Esophagus muscularis mucosa (tissue), 4 donors: ENCODE measurements around the gene NEDD8. TPM values are rescaled to one million over a fixed set of nuclear protein-coding genes. Genes with fewer than 3 reads are reported as not detected.

Experiments used
- DNase-seq: peaks from one replicate; pipeline ENCODE4 v3.0.0-alpha.2; 2017; ENCODE audit errors: extremely low spot score
- H3K27ac ChIP-seq, 4 donors: fragments of 200-600 bp; sonication (generic); replicated peaks in 1 of 4; 1 replicate in 3 of 4; 2 replicates in 1 of 4; pipeline ENCODE4 v1.5.1; 2016 to 2019; ENCODE audit warnings: mild to moderate bottlenecking in 1 of 4
- H3K27me3 ChIP-seq, 4 donors: fragments of 200-600 bp; sonication (generic); one replicate each; pipeline versions ENCODE4 v1.5.1 to v1.6.0; 2016 to 2019
- H3K36me3 ChIP-seq, 4 donors: fragments of 200-600 bp; sonication (generic); one replicate each; pipeline ENCODE4 v1.5.1; 2016 to 2019
- H3K4me1 ChIP-seq, 4 donors: fragments of 200-600 bp; sonication (generic); one replicate each; pipeline ENCODE4 v1.5.1; 2016 to 2019
- H3K4me3 ChIP-seq, 4 donors: fragments of 200-600 bp; sonication (generic); 1 replicate in 2 of 4; 2 replicates in 2 of 4; pipeline ENCODE4 v1.5.1; 2016 to 2019; ENCODE audit warnings: mild to moderate bottlenecking in 4 of 4, moderate library complexity in 1 of 4
- H3K9me3 ChIP-seq, 4 donors: fragments of 200-600 bp; sonication (generic); 1 replicate in 3 of 4; 2 replicates in 1 of 4; pipeline ENCODE4 v1.5.1; 2016 to 2019
- EP300 ChIP-seq: sonication (generic); formaldehyde crosslinking; IDR thresholded peaks from one replicate; pipeline ENCODE4 v1.6.1; 2017; ENCODE audit warnings: antibody characterized with exemption
- POLR2A ChIP-seq: fragments of 450-650 bp; IDR thresholded peaks from one replicate; pipeline ENCODE4 v1.6.1; 2017; ENCODE audit warnings: antibody characterized with exemption, moderate library complexity, mild to moderate bottlenecking, low read depth
- POLR2AphosphoS5 ChIP-seq, 2 donors: sonication (generic); formaldehyde crosslinking; IDR thresholded peaks; one replicate each; pipeline ENCODE4 v1.6.1; 2017; ENCODE audit warnings: antibody characterized with exemption in 2 of 2
- WGBS: methylation state at CpG from one replicate; pipeline ENCODE4 v1.1.5; 2018; 5-methylcytosine and 5-hydroxymethylcytosine counted together
- intact Hi-C: fragments of 100-400 bp; cut with DNase I; formaldehyde crosslinking; loops from one replicate; pipeline ENCODE4 v1.15.1; 2023
- total RNA-seq, 4 donors: library from RNA; depleted of rRNA; stranded (reverse); fragments of >200 nt; gene quantifications; one replicate each; pipeline versions ENCODE4 v1.1.0 to v1.2.1, GENCODE V29; 2016
- TF ChIP-seq, protein P1 (sequence below), 3 experiments: fragments of 200-600 bp in 2 of 3; fragments of 450-650 bp in 1 of 3; sonication (generic) in 2 of 3; IDR thresholded peaks; one replicate each; pipeline ENCODE4 v1.5.1; 2017 to 2019; ENCODE audit warnings: antibody characterized with exemption in 3 of 3, mild to moderate bottlenecking in 2 of 3, moderate library complexity in 1 of 3

The NEDD8 gene
- total RNA-seq, 4 donors from 2014 or later: 117 to 152 (median 131) TPM

DNA sequence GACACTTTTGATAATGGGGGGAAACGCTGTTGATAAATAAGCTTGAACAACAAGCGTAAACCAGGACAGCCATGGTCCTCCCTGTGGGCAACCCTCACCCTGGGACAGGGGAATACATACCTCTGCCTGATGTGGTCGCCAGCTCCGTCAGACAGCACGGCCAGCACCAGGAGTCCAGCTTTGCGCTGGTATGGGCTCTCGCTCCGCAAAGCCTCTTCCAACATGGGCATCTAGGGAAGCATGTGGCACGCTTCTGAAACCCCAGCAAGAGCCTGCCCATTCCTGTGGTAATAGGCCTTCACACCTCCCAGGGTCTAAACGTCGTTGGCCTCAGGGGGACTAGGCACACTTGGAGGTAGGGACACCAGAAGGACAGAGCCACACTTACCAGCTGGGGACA is 46.4 kb downstream of the NEDD8 start:
- DNase-seq: no peak
- no peaks in the 10 kb centered on the region for H3K9me3 ChIP-seq
- intact Hi-C loops: no loop called here
- TF ChIP-seq, protein P1, sequence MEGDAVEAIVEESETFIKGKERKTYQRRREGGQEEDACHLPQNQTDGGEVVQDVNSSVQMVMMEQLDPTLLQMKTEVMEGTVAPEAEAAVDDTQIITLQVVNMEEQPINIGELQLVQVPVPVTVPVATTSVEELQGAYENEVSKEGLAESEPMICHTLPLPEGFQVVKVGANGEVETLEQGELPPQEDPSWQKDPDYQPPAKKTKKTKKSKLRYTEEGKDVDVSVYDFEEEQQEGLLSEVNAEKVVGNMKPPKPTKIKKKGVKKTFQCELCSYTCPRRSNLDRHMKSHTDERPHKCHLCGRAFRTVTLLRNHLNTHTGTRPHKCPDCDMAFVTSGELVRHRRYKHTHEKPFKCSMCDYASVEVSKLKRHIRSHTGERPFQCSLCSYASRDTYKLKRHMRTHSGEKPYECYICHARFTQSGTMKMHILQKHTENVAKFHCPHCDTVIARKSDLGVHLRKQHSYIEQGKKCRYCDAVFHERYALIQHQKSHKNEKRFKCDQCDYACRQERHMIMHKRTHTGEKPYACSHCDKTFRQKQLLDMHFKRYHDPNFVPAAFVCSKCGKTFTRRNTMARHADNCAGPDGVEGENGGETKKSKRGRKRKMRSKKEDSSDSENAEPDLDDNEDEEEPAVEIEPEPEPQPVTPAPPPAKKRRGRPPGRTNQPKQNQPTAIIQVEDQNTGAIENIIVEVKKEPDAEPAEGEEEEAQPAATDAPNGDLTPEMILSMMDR (IDR thresholded peaks at IDR 0.05): no peak
- no peak for TF ChIP-seq EP300
- no peak for TF ChIP-seq POLR2AphosphoS5 (IDR thresholded peaks at IDR 0.05)
- TF ChIP-seq POLR2A: no peak
- H3K27ac ChIP-seq: no peak overlapping the region
- H3K27me3 ChIP-seq: no peaks in the 10 kb centered on the region
- no peak overlapping the region for H3K4me3 ChIP-seq
- WGBS: 89% methylated on average over 8 of the region's 11 CpGs
- H3K4me1 ChIP-seq: peaks cover 17 to 29% (median 26%) of the 10 kb centered on the region in 4 donors
- peaks cover 50 to 77% (median 71%) of the 10 kb centered on the region in 4 donors for H3K36me3 ChIP-seq

DNA sequence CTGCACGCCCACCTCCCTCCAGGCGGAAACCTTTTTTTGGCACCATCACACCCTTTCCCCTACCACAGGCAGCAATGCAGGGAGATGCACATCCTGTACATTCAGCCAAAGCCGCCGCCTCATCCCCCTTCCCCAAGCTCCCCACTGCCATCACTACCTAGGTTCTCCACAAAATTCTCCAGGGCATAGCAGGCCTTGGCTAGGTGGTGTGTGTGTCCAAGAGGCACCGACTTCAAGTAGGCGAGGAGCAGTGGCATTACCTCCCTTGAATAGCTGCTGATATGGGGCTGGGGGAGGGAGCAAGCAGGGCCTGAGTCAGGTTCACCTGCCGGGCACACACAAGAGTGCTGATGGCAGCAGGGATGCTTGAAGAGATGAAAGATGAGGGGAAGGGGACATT is 47.1 kb downstream of the NEDD8 start:
- Histone ChIP-seq H3K27ac (no peak overlapping the region), H3K9me3 (no peaks in the 10 kb centered on the region), H3K36me3 (peaks cover 45 to 78% (median 72%) of the 10 kb centered on the region in 4 donors), H3K4me1 (peaks cover 22 to 36% (median 34%) of the 10 kb centered on the region in 4 donors), H3K4me3 (no peak overlapping the region), H3K27me3 (no peaks in the 10 kb centered on the region)
- 98% methylated on average over 7 of the region's 7 CpGs for WGBS
- intact Hi-C loops: no loop called here
- TF ChIP-seq, protein P1 (IDR thresholded peaks at IDR 0.05): no peak
- TF ChIP-seq POLR2AphosphoS5 (IDR thresholded peaks at IDR 0.05) (no peak), POLR2A (no peak), EP300 (no peak)
- DNase-seq: no peak

DNA sequence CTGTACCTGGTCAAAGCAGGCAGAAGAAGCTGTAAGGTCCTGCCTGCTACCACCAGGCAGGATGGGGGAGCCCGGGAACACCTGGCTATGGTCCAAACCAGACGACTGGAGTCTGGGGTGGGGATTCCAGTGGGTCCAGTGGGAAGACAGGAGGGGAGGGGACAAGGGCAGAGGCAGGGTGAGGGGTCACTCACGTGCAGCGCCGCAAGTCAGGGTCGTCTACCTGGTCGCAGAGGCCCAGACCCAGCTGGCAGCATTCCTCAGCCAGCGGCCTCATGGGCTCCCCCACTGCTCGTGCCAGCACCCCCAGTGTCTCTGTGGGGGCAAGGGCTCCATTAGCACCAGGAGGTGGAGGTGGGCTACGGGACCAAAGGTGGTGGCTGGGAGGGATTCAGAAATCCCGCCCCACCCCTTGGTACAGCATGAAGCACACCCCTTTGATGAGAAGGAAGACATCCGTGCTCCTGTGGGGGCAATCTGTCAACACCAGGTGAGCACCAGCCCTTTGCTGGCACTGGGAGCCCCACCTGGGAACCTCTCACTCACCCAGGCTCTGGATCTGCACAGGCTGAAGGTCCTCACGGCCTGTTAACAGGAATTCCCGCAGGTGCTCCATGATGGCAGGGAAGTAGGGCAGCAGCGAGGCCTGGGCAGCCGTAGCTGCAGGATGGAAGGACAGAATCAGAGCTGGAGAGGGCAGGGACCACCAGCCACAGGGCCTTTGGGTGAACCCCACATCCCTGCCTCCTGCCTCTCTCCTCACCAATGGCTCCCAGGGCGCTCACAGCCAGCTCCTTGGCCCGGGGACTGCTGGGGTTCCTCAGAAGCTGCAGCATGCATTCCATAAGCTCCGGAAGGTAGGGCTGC is 47.8 kb downstream of the NEDD8 start:
- peaks cover 49 to 78% (median 75%) of the 10 kb centered on the region in 4 donors for H3K36me3 ChIP-seq
- intact Hi-C loops: no loop called here
- TF ChIP-seq, protein P1 (IDR thresholded peaks at IDR 0.05): no peak
- no peak for TF ChIP-seq POLR2AphosphoS5 (IDR thresholded peaks at IDR 0.05)
- no peak overlapping the region for H3K27ac ChIP-seq
- no peak for DNase-seq
- H3K9me3 ChIP-seq: no peaks in the 10 kb centered on the region
- no peaks in the 10 kb centered on the region for H3K27me3 ChIP-seq
- 96% methylated on average over 11 of the region's 19 CpGs for WGBS
- no peak overlapping the region for H3K4me3 ChIP-seq
- H3K4me1 ChIP-seq: peaks cover 27 to 38% (median 36%) of the 10 kb centered on the region in 4 donors

DNA sequence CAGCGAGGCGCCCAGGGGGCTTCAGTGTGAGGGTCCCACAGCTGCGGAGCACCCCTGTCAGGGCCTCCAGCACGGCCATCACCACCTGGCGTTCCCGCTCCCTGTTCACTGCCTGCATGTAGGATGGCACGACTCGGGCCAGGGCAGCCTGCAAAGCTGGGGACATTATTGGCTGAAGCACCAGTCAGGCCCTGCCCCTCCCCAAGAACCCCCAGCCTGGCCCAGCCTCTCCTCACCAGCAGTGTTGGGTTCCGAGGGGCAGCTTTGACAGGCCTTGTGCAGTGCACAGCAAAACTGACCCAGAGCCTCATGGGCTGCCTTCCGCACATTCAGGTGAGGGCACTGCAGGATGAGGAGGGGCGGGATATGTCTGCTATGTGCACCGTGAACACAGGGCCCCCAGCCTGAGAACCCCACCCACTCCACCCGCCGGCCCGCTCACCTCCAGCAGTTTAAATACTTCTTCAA is 49.1 kb downstream of the NEDD8 start:
- 91% methylated on average over 9 of the region's 15 CpGs for WGBS
- no peak overlapping the region for H3K4me3 ChIP-seq
- intact Hi-C loops: no loop called here
- peaks cover 61 to 91% (median 88%) of the 10 kb centered on the region in 4 donors for H3K36me3 ChIP-seq
- no peaks in the 10 kb centered on the region for H3K27me3 ChIP-seq
- TF ChIP-seq EP300 (no peak), POLR2AphosphoS5 (IDR thresholded peaks at IDR 0.05) (no peak), POLR2A (no peak)
- TF ChIP-seq, protein P1 (IDR thresholded peaks at IDR 0.05): no peak
- no peaks in the 10 kb centered on the region for H3K9me3 ChIP-seq
- no peak for DNase-seq
- H3K27ac ChIP-seq: no peak overlapping the region
- peaks cover 20 to 29% (median 28%) of the 10 kb centered on the region in 4 donors for H3K4me1 ChIP-seq
